Measurements from ENCODE around the gene CCSER1.

GRCh38 chr4:91207535-91207934, 1080.3 kb downstream of the CCSER1 start:
- TF ChIP-seq CTCF (IDR thresholded peaks at IDR 0.05) (no peak), TCF7L2 (IDR thresholded peaks at IDR 0.05; ENCODE audit: low read depth, low read length) (no peak), POLR2AphosphoS5 (IDR thresholded peaks at IDR 0.05; ENCODE audit: low read depth, low read length) (no peak), REST (IDR thresholded peaks at IDR 0.05; ENCODE audit: insufficient read depth in 1 of 2, low read depth in 2 of 2, low read length in 1 of 2) (no peak), SIN3A (IDR thresholded peaks at IDR 0.05; ENCODE audit: borderline replicate concordance, insufficient read depth, low read depth, low read length) (no peak)
